ENCODE measurements around the gene DTNBP1. TPM values are rescaled to one million over a fixed set of nuclear protein-coding genes. Genes with fewer than 3 reads are reported as not detected.

DTNBP1 gene
- polyA plus RNA-seq, 4 donors = 23.1 to 26.2 (median 23.8) TPM

DNA sequence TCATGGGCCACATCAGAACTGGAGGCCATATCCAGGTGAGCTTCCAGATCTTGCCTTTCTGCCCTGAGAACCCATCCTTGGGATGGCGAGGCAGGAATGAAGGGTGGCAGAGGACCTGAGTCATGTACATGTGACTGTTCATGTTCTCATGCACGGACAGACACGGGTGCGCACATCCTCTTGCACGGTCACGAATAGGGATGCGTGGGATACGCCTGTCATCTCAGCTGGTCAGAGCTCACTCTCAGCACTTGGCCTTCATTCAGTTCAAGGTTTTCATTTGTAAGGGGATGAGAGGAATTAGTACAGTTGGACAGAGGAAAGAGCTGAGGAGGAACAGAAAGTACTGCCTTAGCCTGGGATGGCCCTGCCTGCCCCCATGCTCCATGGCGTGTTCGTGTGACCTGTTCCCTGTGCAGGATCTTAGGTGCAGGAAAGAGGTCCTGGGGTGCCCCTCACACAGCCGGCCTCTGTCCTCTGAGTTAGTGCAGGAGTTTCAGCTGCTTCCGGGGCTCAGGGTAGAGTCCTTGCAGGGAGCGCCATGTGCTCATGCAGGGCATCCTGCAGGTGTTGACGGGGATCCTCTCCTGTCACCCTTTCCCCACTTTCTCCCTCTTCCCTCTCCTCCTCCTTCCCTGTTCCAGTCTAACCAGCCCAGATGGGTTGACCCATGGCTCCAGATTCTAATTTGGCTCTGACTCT lies 173.4 kb downstream of the DTNBP1 start:
- DNase-seq (ENCODE audit: low read depth in 4 of 4, low spot score in 2 of 4) = no peak

DNA sequence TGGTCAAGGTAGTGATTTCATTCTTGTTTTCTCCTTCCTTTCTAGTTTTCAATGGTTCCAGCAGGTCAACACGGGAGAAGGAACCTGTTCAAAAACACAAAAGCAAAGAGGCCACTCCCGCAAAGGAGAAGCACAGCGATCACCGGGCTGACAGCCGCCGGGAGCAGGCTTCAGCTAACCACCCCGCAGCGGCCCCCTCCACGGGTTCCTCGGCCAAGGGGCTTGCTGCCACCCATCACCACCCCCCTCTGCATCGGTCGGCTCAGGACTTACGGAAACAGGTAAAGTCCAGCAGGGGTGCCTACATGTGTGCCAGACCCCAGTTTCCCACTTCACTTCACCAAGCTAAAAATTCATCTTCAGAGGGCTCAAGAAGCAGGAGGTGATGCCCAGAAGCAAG lies 175.6 kb downstream of the DTNBP1 start:
- no peak for DNase-seq (ENCODE audit: low read depth in 4 of 4, low spot score in 2 of 4)

DNA sequence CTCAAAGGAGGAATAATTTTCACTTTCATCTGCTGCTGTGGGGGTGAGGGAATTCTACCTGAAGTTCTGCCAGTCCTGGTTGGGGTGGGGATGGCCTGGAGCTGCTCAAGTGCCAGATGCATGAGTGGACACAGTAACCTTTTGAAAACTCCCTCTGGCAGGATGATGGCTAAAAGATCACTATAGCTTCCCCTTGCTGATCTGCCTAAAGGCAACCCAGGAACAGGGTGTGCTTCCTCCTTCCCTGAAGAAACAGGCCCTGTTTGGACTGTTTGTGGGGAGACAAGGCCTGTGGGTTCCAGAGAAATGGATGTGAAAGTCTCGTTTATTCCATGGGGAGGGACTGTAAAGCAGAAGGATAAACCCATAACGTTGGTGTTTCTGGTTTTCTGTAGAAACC lies 176.9 kb downstream of the DTNBP1 start:
- DNase-seq (ENCODE audit: low read depth in 4 of 4, low spot score in 2 of 4) = no peak

DNA sequence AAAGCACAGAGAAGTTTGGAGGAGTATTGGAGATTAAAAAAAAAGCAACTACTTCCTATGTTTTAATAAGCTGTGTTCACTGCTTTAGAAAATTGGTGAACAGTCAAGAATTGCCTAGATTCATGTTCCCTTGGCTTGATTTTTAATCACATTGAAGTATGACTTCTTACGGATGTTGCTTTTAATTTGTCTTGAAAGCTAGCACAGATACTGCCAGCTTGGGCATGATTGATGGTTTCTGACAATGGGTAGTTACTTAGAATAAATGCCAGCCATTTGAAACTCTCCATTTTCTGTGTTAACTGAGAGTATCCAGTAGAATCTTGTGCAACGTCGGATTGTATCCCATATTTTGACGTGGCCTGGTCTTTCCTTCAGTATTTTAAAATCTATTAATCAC lies 178.0 kb downstream of the DTNBP1 start:
- DNase-seq (ENCODE audit: low read depth in 4 of 4, low spot score in 2 of 4) = no peak

DNA sequence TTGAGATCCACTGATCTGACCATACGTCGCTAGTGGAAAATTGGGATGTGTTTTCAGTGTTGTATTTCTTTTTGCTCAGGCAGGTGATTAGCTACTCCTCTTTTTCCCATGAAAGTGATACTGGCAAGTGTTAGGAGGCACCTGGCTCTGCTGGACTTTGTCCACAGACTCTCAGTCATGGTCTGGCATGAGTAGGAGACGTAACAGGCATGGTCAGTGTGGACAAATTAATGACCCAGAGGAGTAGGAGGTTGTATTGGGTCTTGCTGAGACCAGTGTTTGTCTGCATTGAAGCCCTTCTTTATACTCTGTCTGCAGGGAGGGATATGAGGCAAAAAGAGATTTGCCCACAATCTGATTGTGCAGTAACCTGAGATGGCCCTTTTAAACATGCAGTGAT lies 178.7 kb downstream of the DTNBP1 start:
- no peak for DNase-seq (ENCODE audit: low read depth in 4 of 4, low spot score in 2 of 4)

DNA sequence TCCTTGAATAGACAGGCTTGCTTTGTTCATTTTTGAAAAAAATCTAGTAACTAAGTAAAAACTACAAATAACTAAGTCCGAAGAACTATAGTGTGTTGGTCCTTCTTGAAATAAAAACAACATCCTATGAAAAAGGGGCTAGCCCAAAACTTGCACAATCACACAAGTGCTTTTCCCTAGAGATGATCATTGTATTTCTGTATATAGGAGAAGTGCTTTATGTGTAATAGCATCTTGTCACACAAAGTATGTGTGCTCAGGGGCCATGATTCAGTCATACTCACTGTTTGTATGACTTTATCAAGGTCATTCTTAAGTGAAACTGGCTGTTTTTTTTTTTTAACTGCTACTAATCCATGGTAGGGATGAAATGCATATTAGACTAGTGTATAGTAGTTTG lies 179.8 kb downstream of the DTNBP1 start:
- no peak for DNase-seq (ENCODE audit: low read depth in 4 of 4, low spot score in 2 of 4)

DNA sequence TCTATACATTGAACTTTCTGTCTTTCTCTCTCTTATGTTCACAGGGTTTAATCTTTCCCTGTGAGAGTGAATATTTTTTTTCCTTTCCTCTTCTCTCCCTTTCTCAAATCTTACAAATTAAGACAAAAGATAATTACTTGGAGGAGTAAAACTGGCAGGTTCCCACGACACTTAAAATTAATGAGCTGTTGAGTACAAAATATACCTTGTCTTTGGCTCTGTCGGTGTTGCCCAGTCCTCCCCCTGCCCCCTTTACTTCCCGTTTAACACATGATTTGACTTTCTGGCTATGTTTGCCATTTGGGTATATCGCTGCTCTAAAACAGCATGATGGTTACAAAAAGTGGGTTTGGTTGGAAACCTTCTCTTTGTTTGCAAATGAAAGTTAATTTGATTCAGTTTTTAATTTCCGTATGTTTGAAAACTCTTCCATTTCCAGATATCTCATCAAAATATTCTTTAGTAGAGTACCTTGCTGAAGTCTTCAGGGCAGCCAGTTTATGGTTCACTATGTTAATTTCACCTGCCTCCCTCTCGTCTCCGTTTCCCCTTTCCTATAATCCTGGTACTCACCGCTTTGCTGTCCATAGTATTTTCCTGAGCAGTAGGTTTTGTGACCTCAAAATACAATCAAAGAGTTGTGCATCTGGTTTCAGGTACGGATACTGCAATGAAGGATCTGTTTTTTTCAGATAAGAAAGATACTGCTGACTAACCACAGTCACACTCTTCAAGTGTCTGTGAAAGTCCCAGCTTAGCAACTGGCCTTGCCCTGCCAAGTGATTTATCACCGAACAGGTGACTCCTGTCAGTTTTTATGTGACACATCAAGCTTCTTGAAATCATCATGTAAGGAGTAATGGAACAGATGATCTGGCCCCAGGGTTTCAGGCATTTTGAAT lies 181.2 kb downstream of the DTNBP1 start:
- DNase-seq (ENCODE audit: low read depth in 4 of 4, low spot score in 2 of 4) = no peak

DNA sequence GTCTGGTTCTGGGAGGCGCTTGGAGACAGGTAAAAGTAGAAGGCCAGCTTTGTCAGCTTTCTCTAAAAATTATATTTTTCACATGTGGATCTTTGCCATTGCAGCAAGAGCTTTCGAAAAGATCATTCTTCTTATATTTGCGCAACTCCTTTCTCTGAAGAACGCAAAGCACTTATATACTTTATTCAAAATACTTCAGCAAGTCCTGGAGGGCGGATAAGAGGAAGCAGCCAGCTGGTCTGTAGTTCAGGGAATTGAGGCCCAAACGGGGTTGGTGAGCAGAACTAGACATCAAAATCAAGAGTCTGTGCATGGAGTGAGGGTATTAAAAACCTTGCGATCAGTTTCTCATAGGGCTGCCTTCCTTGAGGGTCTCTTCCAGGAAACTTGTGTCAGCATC lies 182.3 kb downstream of the DTNBP1 start:
- DNase-seq (ENCODE audit: low read depth in 4 of 4, low spot score in 2 of 4) = no peak

DNA sequence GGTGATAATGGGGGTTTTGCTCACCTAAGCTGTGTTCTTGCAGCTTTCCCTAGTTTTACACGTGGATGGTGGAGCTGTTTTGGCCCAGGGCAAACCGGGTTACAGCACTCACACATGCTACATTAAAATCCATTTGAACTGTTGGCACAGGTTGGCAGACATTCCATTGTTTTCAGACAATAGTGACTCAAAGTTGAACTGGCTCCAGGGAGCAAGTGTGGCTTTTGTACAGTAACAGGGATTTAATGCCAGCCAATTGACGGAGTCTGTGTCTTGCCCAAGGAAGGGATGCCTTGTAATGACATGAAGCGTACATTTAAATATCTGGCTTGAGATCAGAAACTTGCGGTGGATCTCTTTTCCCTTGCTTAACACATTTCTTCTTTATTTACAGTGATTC lies 183.1 kb downstream of the DTNBP1 start:
- no peak for DNase-seq (ENCODE audit: low read depth in 4 of 4, low spot score in 2 of 4)

DNA sequence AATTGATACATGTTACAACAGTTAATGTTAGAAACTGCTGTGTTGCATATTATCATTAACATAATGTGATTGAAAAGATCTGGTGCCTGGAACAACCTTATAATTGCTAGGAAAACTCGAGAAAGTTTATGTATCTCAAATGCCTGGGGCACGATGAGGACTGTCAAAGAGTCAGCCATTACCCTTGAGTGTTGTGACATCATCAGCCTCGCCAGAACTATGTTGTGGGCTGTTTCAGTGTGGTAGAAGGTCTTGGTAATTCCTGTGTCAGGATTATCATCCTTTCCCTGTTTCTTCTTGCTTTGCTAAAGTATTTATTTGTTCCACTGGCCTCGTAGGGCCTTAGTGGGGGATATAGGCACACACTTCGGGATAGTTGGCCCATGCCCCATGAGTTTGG lies 185.1 kb downstream of the DTNBP1 start:
- no peak for DNase-seq (ENCODE audit: low read depth in 4 of 4, low spot score in 2 of 4)

DNA sequence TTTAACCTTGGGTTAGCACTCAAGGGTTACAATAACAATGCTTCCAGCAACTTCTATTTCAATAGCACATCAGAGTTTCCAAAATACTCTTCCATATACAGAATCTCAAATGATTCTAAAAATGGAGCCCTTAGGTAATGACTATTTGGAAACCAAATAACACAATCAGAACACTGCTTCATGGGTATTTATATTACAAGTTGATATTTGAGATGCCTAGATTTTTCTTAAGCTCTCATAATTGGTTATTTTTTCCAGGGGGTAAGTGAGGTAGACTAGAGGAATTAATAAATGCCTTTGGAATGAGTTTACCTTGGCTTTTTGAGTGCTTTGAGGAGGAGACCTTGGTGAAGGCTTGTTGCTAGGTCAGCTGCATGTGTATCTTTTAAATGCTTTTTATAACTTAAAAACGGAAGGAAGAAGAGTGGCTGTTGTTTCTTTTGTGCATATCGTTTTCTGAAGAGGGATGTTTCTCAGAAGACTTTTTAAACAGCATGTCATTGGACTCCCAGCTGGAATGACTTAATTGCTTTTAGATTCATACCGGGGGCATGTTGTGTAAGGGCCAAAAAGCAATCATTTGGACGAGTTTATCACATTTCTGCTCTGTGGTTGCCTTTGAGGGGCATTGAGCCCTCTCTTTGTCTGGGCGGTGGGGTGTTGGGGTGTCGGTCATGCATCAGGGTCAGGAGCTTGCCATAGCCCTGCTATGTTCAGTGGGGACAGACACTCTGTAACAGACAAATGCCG lies 186.0 kb downstream of the DTNBP1 start:
- DNase-seq (ENCODE audit: low read depth in 4 of 4, low spot score in 2 of 4) = no peak

DNA sequence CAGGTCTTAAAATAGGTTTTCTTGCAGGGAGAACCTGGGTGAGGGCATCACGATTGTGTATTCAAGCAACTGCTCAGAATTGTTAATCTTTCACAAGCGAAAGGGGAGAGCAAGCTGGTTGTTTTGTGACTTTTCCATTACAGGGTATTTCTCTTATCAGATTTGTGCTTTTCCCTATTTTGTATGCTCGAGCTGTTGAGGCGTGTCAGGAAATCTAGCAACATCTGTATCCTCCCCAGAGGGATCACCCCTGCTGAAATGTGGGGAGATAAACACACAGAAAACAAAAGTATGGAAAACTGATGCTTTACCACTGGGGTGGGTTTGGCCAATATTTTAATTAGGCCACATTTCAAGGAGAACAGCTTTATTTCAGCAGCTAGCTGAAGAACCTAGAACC lies 187.0 kb downstream of the DTNBP1 start:
- DNase-seq (ENCODE audit: low read depth in 4 of 4, low spot score in 2 of 4) = no peak

DNA sequence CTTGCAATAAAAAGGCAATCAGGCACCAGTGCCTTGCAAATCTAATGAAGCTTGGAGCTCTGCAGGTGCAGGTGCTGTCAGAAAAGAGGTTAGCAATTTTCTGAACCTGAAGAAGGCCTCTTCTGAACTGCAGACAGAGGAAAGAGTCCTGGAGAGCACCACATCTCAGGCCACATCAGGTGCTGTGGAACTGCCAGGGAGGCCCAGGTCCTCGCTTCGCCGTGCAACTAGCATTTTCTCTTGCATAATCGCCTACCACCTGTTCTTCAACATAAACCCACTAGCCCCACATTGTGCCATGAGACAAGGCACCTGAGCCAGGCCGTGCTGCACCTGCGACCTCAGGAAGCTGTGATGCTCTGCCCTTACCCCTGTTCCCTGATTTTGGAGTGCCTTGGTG lies 187.6 kb downstream of the DTNBP1 start:
- DNase-seq (ENCODE audit: low read depth in 4 of 4, low spot score in 2 of 4) = no peak

DNA sequence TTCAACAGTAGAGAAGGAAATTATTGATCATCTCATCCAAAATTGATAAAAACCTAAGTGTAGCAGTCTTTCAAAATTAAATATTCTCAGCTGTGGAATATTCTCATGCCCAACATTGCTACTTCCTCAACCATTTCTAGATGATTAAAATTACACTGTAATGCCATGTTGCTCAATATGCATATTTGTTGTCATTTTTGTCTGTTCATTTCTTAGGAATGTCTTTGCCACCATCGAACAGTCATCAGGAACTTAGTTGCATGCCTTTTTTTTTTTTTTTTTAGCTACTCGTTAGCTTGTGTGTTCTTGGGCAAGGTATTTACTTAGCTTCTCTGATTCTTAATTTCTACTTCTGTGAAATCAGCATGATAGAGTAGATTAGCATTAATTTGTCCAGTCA lies 188.6 kb downstream of the DTNBP1 start:
- DNase-seq (ENCODE audit: low read depth in 4 of 4, low spot score in 2 of 4) = no peak

DNA sequence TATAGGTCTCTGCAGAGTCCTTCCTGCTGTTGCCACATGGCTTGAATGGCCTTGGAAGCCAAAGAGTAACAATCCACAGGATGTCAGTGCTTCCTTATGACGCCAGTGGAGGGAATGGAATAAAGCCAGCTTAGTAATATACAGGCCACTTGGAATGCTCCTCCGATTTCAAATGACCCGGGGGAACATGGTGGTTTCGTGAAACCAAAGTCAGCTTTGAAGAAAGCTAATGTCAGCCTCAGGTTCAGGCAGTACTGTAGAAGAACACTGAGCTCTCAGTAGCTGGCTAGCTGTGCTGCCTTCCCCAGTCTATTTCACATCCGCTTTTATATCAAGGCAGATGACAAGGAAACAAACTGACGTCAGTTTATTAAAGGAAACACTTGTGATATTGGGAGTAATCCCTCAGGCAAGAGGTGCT lies 189.1 kb downstream of the DTNBP1 start:
- no peak for DNase-seq (ENCODE audit: low read depth in 4 of 4, low spot score in 2 of 4)

DNA sequence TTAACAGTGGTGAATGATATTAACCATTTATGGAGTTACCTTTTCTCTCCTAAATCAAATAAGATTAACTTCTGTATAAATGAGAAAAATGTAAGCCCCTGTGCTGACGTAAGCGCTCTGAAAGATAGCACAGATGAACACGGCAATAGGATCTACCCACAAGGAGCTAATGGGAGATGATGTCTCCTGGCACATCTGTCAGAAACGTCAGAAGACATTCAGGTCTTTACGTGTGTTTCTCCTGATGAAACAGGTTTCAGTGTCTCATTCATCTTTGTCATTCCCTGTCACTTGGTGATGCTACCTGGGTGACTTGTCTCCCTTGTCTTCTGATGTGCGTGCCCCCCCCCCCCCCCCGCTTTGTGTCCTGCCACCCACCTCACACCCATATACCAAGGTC lies 189.7 kb downstream of the DTNBP1 start:
- no peak for DNase-seq (ENCODE audit: low read depth in 4 of 4, low spot score in 2 of 4)

Measured in left renal cortex interstitium (tissue), 4 donors.